K562 (cell line): Measurements from ENCODE around the gene CDC42EP3. TPM values are rescaled to one million over a fixed set of nuclear protein-coding genes. Genes with fewer than 3 reads are reported as not detected.

Experiments used
- ATAC-seq: fragments of 200-7000 bp; cut with Tn5 transposase; 3 replicates; pipeline ENCODE4 v1.9.1; 2020; ENCODE audit warnings: moderate library complexity
- BruUV-seq: library from RNA; stranded (reverse); fragments of 400-500 nt; replicated peaks from 2 replicates; lab custom pipeline; 2021; lab: Mats Ljungman, UMichigan
- CTCF ChIA-PET: fragments of 300-600 bp; formaldehyde crosslinking; extraction: SDS; loops from one replicate; lab custom pipeline; 2021; ENCODE audit warnings: low intra/inter-chr PET ratio; lab: Yijun Ruan, JAX
- POLR2A ChIA-PET: fragments of 300-600, 350-650 bp; sonication (Branson Sonifier 250); formaldehyde crosslinking; extraction: SDS; loops from one replicate; lab custom pipeline; 2021; ENCODE audit warnings: antibody characterized with exemption, inconsistent platforms; lab: Yijun Ruan, JAX
- DNase-seq, 4 experiments: peaks; one replicate each; pipeline versions ENCODE4 v3.0.0 to v3.0.0-alpha.2; 2011 to 2018; ENCODE audit warnings: low spot score in 3 of 4, mixed read lengths in 3 of 4; ENCODE audit errors: extremely low read depth in 1 of 4
- FAIRE-seq: peaks from 2 replicates; lab custom pipeline; 2011; peaks lifted over from hg19 to GRCh38; lab: Jason Lieb, UNC
- H2AFZ ChIP-seq: 2 replicates; pipeline ENCODE4 v1.6.0; 2011; ENCODE audit warnings: low read depth, low read length, control low read depth, inconsistent platforms
- H3K27ac ChIP-seq: fragments of 200-600 bp; 3 replicates; pipeline ENCODE4 v1.8.0; 2011; ENCODE audit warnings: low read depth, mild to moderate bottlenecking, control low read depth, inconsistent platforms, low read length, moderate library complexity, mixed read lengths; ENCODE audit errors: extremely low read depth
- H3K27me3 ChIP-seq, 2 experiments: fragments of 300-600 bp in 1 of 2; 2 replicates in 1 of 2; 3 replicates in 1 of 2; pipeline versions ENCODE4 v1.6.0 to v1.8.0; 2011; ENCODE audit warnings: inconsistent platforms in 2 of 2, low read length in 2 of 2, mild to moderate bottlenecking in 1 of 2, mixed read lengths in 1 of 2, moderate library complexity in 1 of 2; ENCODE audit not compliant: control insufficient read depth in 2 of 2, insufficient read depth in 2 of 2
- H3K36me3 ChIP-seq: fragments of 300-600 bp; 3 replicates; pipeline ENCODE4 v1.8.0; 2011; ENCODE audit warnings: mild to moderate bottlenecking, low read length, inconsistent platforms; ENCODE audit not compliant: control insufficient read depth, insufficient read depth
- H3K4me1 ChIP-seq, 2 experiments: fragments of 200-600 bp in 1 of 2; replicated peaks in 1 of 2; 2 replicates in 1 of 2; 3 replicates in 1 of 2; pipeline versions ENCODE4 v1.5.1 to v1.8.0; 2011; ENCODE audit warnings: inconsistent platforms in 2 of 2, low read length in 2 of 2, mild to moderate bottlenecking in 1 of 2, mixed read lengths in 1 of 2, moderate library complexity in 1 of 2; ENCODE audit not compliant: control insufficient read depth in 2 of 2, insufficient read depth in 2 of 2
- H3K4me2 ChIP-seq: 2 replicates; pipeline ENCODE4 v1.6.1; 2011; ENCODE audit warnings: low read length, control low read depth, inconsistent platforms, mixed read lengths; ENCODE audit not compliant: insufficient read depth
- H3K4me3 ChIP-seq: fragments of 200-600 bp; sonication (generic), shearing (Covaris generic); 2 replicates; pipeline ENCODE4 v1.5.1; 2016; ENCODE audit warnings: control low read depth, inconsistent platforms
- H3K79me2 ChIP-seq: fragments of 200-600 bp; 3 replicates; pipeline ENCODE4 v1.8.0; 2011; ENCODE audit warnings: low read length, inconsistent platforms; ENCODE audit not compliant: control insufficient read depth, insufficient read depth
- H3K9ac ChIP-seq, 2 experiments: 2 replicates each; pipeline versions ENCODE4 v1.6.0 to v1.6.1; 2011; ENCODE audit warnings: low read depth in 2 of 2, low read length in 2 of 2, control low read depth in 1 of 2, inconsistent platforms in 1 of 2, mild to moderate bottlenecking in 1 of 2, mixed read lengths in 1 of 2; ENCODE audit not compliant: insufficient read depth in 1 of 2
- H3K9me1 ChIP-seq: one replicate; pipeline ENCODE4 v1.6.0; 2011; ENCODE audit warnings: inconsistent platforms, mild to moderate bottlenecking, low read length, moderate library complexity; ENCODE audit not compliant: control insufficient read depth, insufficient read depth
- H3K9me3 ChIP-seq: replicated peaks from 2 replicates; pipeline ENCODE4 v1.5.1; 2011; ENCODE audit warnings: low read depth, low read length, inconsistent platforms; ENCODE audit not compliant: control insufficient read depth, insufficient read depth
- H4K20me1 ChIP-seq: replicated peaks from 2 replicates; pipeline ENCODE4 v1.6.1; 2011; ENCODE audit warnings: low read length, inconsistent platforms, mixed read lengths; ENCODE audit not compliant: control insufficient read depth, insufficient read depth
- CXXC5 ChIP-seq: fragments of 250-450 bp; sonication (Bioruptor Pico); IDR thresholded peaks from 2 replicates; pipeline ENCODE4 v1.8.0; 2022; ENCODE audit warnings: inconsistent platforms, mild to moderate bottlenecking, moderate library complexity
- ELF4 ChIP-seq: fragments of 450-650 bp; formaldehyde crosslinking; IDR thresholded peaks from 2 replicates; pipeline ENCODE4 v1.4.0; 2022; ENCODE audit warnings: missing genetic modification characterization
- LCOR ChIP-seq: sonication (generic); formaldehyde crosslinking; IDR thresholded peaks from 2 replicates; pipeline ENCODE4 v1.8.0; 2022; ENCODE audit warnings: mild to moderate bottlenecking, missing genetic modification reagents
- NFXL1 ChIP-seq: fragments of 450-650 bp; formaldehyde crosslinking; IDR thresholded peaks from 2 replicates; pipeline ENCODE4 v1.4.0; 2021; ENCODE audit warnings: mild to moderate bottlenecking
- PTBP1 ChIP-seq: fragments of 200-400 bp; formaldehyde crosslinking; IDR thresholded peaks from 2 replicates; pipeline ENCODE4 v1.6.1; 2017; ENCODE audit warnings: low read depth, low read length
- ZNF76 ChIP-seq: fragments of 250-450 bp; sonication (Bioruptor Pico); IDR thresholded peaks from 2 replicates; pipeline ENCODE4 v1.4.0; 2020; ENCODE audit warnings: mild to moderate bottlenecking, moderate library complexity, borderline replicate concordance
- WGBS: fragments of 100-300 bp; shearing (Covaris generic); methylation state at CpG from one replicate; pipeline ENCODE4 v1.1.6; 2016; ENCODE audit warnings: low coverage, mixed read lengths; ENCODE audit not compliant: insufficient coverage; ENCODE audit errors: missing lambda C conversion rate; 5-methylcytosine and 5-hydroxymethylcytosine counted together
- in situ Hi-C: fragments of 300-500 bp; cut with MboI; formaldehyde crosslinking; loops from 4 replicates; pipeline ENCODE4 v1.15.0; 2018; ENCODE audit warnings: inconsistent platforms, mixed read lengths
- intact Hi-C: fragments of 100-400 bp; cut with micrococcal nuclease; formaldehyde crosslinking; loops from 2 replicates; pipeline ENCODE4 v1.14.2; 2022
- polyA plus RNA-seq, 8 experiments: library from polyadenylated mRNA; depleted of rRNA in 4 of 8; stranded (reverse) in 5 of 8; unstranded in 3 of 8; fragments of >200 nt; fragmentation: Nextera tagmentation in 2 of 8; fragmentation: Illumina TruSeq in 1 of 8; extraction: Ambion mirVana in 2 of 8; extraction: Trizol in 1 of 8; gene quantifications; 2 replicates each; pipeline versions ENCODE4 v1.2.1 to v1.2.3, GENCODE V29; 2011 to 2014; ENCODE audit warnings: inconsistent platforms in 1 of 8, missing spikeins in 1 of 8
- total RNA-seq, 7 experiments: library from RNA; depleted of rRNA in 6 of 7; stranded (reverse); fragments of >200 nt in 6 of 7; fragmentation: Illumina TruSeq in 2 of 7; extraction: Trizol in 2 of 7; gene quantifications; 2 replicates each; pipeline versions ENCODE4 v1.2.1 to v1.2.3, GENCODE V29; 2011 to 2021; ENCODE audit warnings: low replicate concordance in 1 of 7
- TF ChIP-seq, protein P1 (sequence below): fragments of 450-650 bp; IDR thresholded peaks from 2 replicates; pipeline ENCODE4 v1.6.1; 2018; ENCODE audit not compliant: partially characterized antibody
- TF ChIP-seq, protein P2 (sequence below): fragments of 250-450 bp; sonication (Bioruptor Pico); IDR thresholded peaks from 2 replicates; pipeline ENCODE4 v1.8.0; 2021; ENCODE audit warnings: borderline replicate concordance, mild to moderate bottlenecking, moderate library complexity; ENCODE audit not compliant: poor library complexity, severe bottlenecking

Gene CDC42EP3
- total and polyA plus RNA-seq, 9 of the 15 experiments (the other 6 are each of a cell fraction or from before 2014, with no cell fraction given): 0.72 to 6.4 (median 2.0) TPM

DNA sequence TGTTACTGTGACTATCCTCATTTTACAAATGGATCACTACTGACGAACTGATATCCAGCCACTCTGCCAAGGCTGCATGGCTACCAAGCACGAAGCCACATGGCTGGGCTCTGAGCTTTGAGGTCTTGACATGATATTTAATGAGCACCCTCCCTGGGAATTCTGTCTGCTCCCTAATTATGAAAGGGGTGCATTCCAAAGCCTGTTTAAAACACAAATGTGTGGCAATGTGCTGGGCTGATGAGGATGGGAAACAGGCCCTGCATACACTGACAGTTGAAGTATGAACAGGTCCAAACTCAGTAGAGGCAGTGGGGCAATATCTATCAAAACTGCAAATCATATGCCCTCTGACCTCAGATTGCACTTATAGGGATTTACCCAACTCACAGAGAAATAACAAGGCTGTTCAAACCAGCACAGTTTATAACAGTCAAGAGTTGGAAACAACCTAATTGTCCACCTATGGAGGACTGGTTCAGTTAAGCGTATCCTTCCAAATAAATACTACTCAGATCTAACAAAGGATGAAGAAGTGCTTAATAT is 20.8 kb downstream of the CDC42EP3 start:
- peaks cover 0 to 12% of the 10 kb centered on the region in 2 experiments; a peak in 3 of 5 replicates for H3K4me1 ChIP-seq
- no peaks in the 10 kb centered on the region for H3K79me2 ChIP-seq
- 37% methylated on average over 3 of the region's 3 CpGs for WGBS
- H3K36me3 ChIP-seq: no peaks in the 10 kb centered on the region
- no peaks in the 10 kb centered on the region for H3K9me1 ChIP-seq
- ChIA-PET CTCF (no interaction called here), POLR2A (interaction anchor here (1.4 kb wide), 1 partner anchor 10 kb away, joined by 4 read pairs; no protein-coding TSS in a partner anchor)
- no peak for TF ChIP-seq NFXL1 (CRISPR knock-in tag)
- TF ChIP-seq ELF4: no peak
- no peak for TF ChIP-seq CXXC5 (CRISPR knock-in tag)
- no peak for TF ChIP-seq LCOR (CRISPR knock-in tag)
- no peak for TF ChIP-seq PTBP1
- TF ChIP-seq, protein P1, sequence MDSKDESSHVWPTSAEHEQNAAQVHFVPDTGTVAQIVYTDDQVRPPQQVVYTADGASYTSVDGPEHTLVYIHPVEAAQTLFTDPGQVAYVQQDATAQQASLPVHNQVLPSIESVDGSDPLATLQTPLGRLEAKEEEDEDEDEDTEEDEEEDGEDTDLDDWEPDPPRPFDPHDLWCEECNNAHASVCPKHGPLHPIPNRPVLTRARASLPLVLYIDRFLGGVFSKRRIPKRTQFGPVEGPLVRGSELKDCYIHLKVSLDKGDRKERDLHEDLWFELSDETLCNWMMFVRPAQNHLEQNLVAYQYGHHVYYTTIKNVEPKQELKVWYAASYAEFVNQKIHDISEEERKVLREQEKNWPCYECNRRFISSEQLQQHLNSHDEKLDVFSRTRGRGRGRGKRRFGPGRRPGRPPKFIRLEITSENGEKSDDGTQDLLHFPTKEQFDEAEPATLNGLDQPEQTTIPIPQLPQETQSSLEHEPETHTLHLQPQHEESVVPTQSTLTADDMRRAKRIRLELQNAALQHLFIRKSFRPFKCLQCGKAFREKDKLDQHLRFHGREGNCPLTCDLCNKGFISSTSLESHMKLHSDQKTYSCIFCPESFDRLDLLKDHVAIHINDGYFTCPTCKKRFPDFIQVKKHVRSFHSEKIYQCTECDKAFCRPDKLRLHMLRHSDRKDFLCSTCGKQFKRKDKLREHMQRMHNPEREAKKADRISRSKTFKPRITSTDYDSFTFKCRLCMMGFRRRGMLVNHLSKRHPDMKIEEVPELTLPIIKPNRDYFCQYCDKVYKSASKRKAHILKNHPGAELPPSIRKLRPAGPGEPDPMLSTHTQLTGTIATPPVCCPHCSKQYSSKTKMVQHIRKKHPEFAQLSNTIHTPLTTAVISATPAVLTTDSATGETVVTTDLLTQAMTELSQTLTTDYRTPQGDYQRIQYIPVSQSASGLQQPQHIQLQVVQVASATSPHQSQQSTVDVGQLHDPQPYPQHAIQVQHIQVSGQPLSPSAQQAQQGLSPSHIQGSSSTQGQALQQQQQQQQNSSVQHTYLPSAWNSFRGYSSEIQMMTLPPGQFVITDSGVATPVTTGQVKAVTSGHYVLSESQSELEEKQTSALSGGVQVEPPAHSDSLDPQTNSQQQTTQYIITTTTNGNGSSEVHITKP: no peak
- TF ChIP-seq ZNF76 (CRISPR knock-in tag): no peak
- TF ChIP-seq, protein P2, sequence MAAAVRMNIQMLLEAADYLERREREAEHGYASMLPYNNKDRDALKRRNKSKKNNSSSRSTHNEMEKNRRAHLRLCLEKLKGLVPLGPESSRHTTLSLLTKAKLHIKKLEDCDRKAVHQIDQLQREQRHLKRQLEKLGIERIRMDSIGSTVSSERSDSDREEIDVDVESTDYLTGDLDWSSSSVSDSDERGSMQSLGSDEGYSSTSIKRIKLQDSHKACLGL (CRISPR knock-in tag): no peak
- H3K27ac ChIP-seq: no peak overlapping the region
- H3K9ac ChIP-seq: no peak overlapping the region
- FAIRE-seq (no peak), DNase-seq (no peak), ATAC-seq (no peak)
- no peaks in the 10 kb centered on the region for H4K20me1 ChIP-seq
- in situ Hi-C loops (no loop called here), intact Hi-C loops (no loop called here)
- no peak overlapping the region for H3K4me2 ChIP-seq
- no peak overlapping the region for H2AFZ ChIP-seq
- H3K9me3 ChIP-seq: no peaks in the 10 kb centered on the region
- no TSS peak for BruUV-seq
- 0 out of 5 replicates have a peak, but pooled peaks cover 0 to 4% of the 10 kb centered on the region in 2 experiments for H3K27me3 ChIP-seq
- no peak overlapping the region for H3K4me3 ChIP-seq
